Stomach (tissue), 9 donors: Measurements from ENCODE around the gene POMT2. TPM values are rescaled to one million over a fixed set of nuclear protein-coding genes. Genes with fewer than 3 reads are reported as not detected.

Experiments used
- DNase-seq, 2 donors: peaks; one replicate each; pipeline versions ENCODE4 v3.0.0 to v3.0.0-alpha.2; 2013 to 2019
- H3K27ac ChIP-seq, 5 donors: fragments of 200-600 bp in 4 of 5; sonication (generic) in 4 of 5; one replicate each; pipeline ENCODE4 v1.5.1; 2013 to 2019; ENCODE audit warnings: mild to moderate bottlenecking in 1 of 5, moderate library complexity in 1 of 5
- H3K27me3 ChIP-seq, 3 donors: fragments of 200-600 bp; sonication (generic); one replicate each; pipeline ENCODE4 v1.5.1; 2017 to 2019; ENCODE audit warnings: mixed run types in 1 of 3
- H3K36me3 ChIP-seq, 4 donors: fragments of 200-600 bp; sonication (generic); 1 replicate in 3 of 4; 2 replicates in 1 of 4; pipeline ENCODE4 v1.5.1; 2016 to 2019
- H3K4me1 ChIP-seq, 4 donors: fragments of 200-600 bp; sonication (generic); one replicate each; pipeline ENCODE4 v1.5.1; 2016 to 2019
- H3K4me3 ChIP-seq, 4 donors: fragments of 200-600 bp; sonication (generic) in 3 of 4; one replicate each; pipeline ENCODE4 v1.5.1; 2016 to 2019; ENCODE audit warnings: mild to moderate bottlenecking in 1 of 4
- H3K9me3 ChIP-seq, 4 donors: fragments of 200-600 bp; sonication (generic); one replicate each; pipeline ENCODE4 v1.5.1; 2016 to 2019
- EP300 ChIP-seq: sonication (generic); formaldehyde crosslinking; IDR thresholded peaks from one replicate; pipeline ENCODE4 v1.6.1; 2017; ENCODE audit warnings: antibody characterized with exemption
- POLR2A ChIP-seq, 4 donors: fragments of 450-650 bp; IDR thresholded peaks; one replicate each; pipeline ENCODE4 v1.6.1; 2016; ENCODE audit warnings: antibody characterized with exemption in 4 of 4, control low read depth in 2 of 4, mild to moderate bottlenecking in 1 of 4, moderate library complexity in 1 of 4
- POLR2AphosphoS5 ChIP-seq, 3 donors: sonication (generic); formaldehyde crosslinking; IDR thresholded peaks; one replicate each; pipeline ENCODE4 v1.6.1; 2016; ENCODE audit warnings: antibody characterized with exemption in 3 of 3
- WGBS, 5 donors: extraction: QIAGEN DNeasy Blood & Tissue Kit in 3 of 5; methylation state at CpG; one replicate each; pipeline versions ENCODE4 v1.1.5 to v1.1.7; 2013 to 2018; 5-methylcytosine and 5-hydroxymethylcytosine counted together
- intact Hi-C: fragments of 100-400 bp; cut with DNase I; formaldehyde crosslinking; loops from one replicate; pipeline ENCODE4 v1.15.1; 2023; ENCODE audit warnings: low total_unique reads
- polyA plus RNA-seq, 3 donors: library from polyadenylated mRNA; stranded (reverse); fragments of 200-250 nt; gene quantifications; one replicate each; pipeline ENCODE4 v1.2.3, GENCODE V29; 2013
- total RNA-seq, 5 donors: library from RNA; depleted of rRNA; stranded (reverse); fragments of >200 nt; gene quantifications; one replicate each; pipeline versions ENCODE4 v1.1.0 to v1.2.3, GENCODE V29; 2014 to 2016
- TF ChIP-seq, protein P1 (sequence below), 7 experiments: fragments of 450-650 bp in 4 of 7; fragments of 200-600 bp in 3 of 7; sonication (generic) in 3 of 7; IDR thresholded peaks; one replicate each; pipeline ENCODE4 v1.5.1; 2016 to 2019; ENCODE audit warnings: antibody characterized with exemption in 7 of 7, control low read depth in 2 of 7, mild to moderate bottlenecking in 1 of 7
- donor health status: healthy with polysubstance abuse.
- donor health status: Bipolar disorder and iron deficiency.
- donor health status: healthy.

Gene POMT2
- total and polyA plus RNA-seq, 8 donors, result 7.3 to 33.8 (median 12.2) TPM

- Histone ChIP-seq H3K9me3 (no peaks in the 10 kb centered on the region), H3K27ac (no peak overlapping the region), H3K4me1 (no peaks in the 10 kb centered on the region), H3K36me3 (no peaks in the 10 kb centered on the region), H3K27me3 (no peaks in the 10 kb centered on the region), H3K4me3 (no peak overlapping the region)
- intact Hi-C loops, result no loop called here
- no peak for DNase-seq
- 83 to 98% (median 88%) methylated on average over 5 to 7 of the region's 7 CpGs for WGBS, 5 donors
- TF ChIP-seq POLR2AphosphoS5 (IDR thresholded peaks at IDR 0.05), result no peak
- no peak for TF ChIP-seq POLR2A (IDR thresholded peaks at IDR 0.05)
Measured at GRCh38 chr14:77249286-77249685, 71.4 kb downstream of the POMT2 start.

DNA sequence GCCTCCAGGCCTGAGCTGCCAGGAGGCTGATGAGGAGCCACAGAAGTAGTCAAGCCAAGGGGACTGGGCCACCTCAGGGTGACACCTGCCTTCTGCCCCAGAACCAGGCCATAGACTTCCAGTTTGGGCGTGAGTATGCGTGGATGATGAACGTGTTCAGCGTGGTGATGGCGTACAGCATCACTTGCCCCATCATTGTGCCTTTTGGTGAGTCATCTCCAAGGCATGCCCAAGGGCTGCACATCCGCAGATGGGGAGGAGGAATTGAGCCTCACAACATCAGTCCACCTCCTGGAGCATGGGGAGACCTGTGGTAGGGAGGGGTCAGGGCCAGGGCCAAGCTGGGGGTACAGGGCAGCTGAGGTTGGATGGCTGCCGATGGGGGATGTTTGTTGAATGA, 72.0 kb downstream of the POMT2 start:
- Histone ChIP-seq H3K36me3 (no peaks in the 10 kb centered on the region), H3K27ac (no peak overlapping the region), H3K4me3 (no peak overlapping the region), H3K27me3 (no peaks in the 10 kb centered on the region), H3K9me3 (no peaks in the 10 kb centered on the region), H3K4me1 (no peaks in the 10 kb centered on the region)
- no peak for DNase-seq
- intact Hi-C loops, result no loop called here
- WGBS, 5 donors, result 83 to 94% (median 91%) methylated on average over 7 of the region's 7 CpGs
- TF ChIP-seq POLR2A (IDR thresholded peaks at IDR 0.05), result no peak
- TF ChIP-seq POLR2AphosphoS5 (IDR thresholded peaks at IDR 0.05), result no peak
- TF ChIP-seq EP300, result no peak
- TF ChIP-seq, protein P1, sequence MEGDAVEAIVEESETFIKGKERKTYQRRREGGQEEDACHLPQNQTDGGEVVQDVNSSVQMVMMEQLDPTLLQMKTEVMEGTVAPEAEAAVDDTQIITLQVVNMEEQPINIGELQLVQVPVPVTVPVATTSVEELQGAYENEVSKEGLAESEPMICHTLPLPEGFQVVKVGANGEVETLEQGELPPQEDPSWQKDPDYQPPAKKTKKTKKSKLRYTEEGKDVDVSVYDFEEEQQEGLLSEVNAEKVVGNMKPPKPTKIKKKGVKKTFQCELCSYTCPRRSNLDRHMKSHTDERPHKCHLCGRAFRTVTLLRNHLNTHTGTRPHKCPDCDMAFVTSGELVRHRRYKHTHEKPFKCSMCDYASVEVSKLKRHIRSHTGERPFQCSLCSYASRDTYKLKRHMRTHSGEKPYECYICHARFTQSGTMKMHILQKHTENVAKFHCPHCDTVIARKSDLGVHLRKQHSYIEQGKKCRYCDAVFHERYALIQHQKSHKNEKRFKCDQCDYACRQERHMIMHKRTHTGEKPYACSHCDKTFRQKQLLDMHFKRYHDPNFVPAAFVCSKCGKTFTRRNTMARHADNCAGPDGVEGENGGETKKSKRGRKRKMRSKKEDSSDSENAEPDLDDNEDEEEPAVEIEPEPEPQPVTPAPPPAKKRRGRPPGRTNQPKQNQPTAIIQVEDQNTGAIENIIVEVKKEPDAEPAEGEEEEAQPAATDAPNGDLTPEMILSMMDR (IDR thresholded peaks at IDR 0.05), result no peak

GRCh38 chr14:77246784-77247183, 73.9 kb downstream of the POMT2 start:
- H3K9me3 ChIP-seq, result no peaks in the 10 kb centered on the region
- TF ChIP-seq POLR2A (IDR thresholded peaks at IDR 0.05) (no peak), POLR2AphosphoS5 (IDR thresholded peaks at IDR 0.05) (no peak), EP300 (no peak)
- TF ChIP-seq, protein P1 (IDR thresholded peaks at IDR 0.05), result no peak
- intact Hi-C loops, result no loop called here
- H3K27me3 ChIP-seq, result no peaks in the 10 kb centered on the region
- no peak overlapping the region for H3K4me3 ChIP-seq
- WGBS, 5 donors, result 78 to 85% (median 82%) methylated on average over 1 of the region's 1 CpG
- H3K36me3 ChIP-seq, result no peaks in the 10 kb centered on the region
- H3K27ac ChIP-seq, result no peak overlapping the region
- no peak for DNase-seq
- H3K4me1 ChIP-seq, result no peaks in the 10 kb centered on the region

- no peaks in the 10 kb centered on the region for H3K27me3 ChIP-seq
- TF ChIP-seq POLR2A (IDR thresholded peaks at IDR 0.05) (no peak), POLR2AphosphoS5 (IDR thresholded peaks at IDR 0.05) (no peak), EP300 (no peak)
- TF ChIP-seq, protein P1 (IDR thresholded peaks at IDR 0.05), result no peak
- WGBS, 5 donors, result 72 to 87% (median 75%) methylated on average over 4 of the region's 4 CpGs
- no peaks in the 10 kb centered on the region for H3K36me3 ChIP-seq
- no peaks in the 10 kb centered on the region for H3K4me1 ChIP-seq
- intact Hi-C loops, result no loop called here
- no peak overlapping the region for H3K4me3 ChIP-seq
- H3K9me3 ChIP-seq, result no peaks in the 10 kb centered on the region
- no peak for DNase-seq
- H3K27ac ChIP-seq, result no peak overlapping the region
Measured at GRCh38 chr14:77245820-77246219, 74.9 kb downstream of the POMT2 start.

- TF ChIP-seq, protein P1 (IDR thresholded peaks at IDR 0.05), result no peak
- TF ChIP-seq POLR2AphosphoS5 (IDR thresholded peaks at IDR 0.05), result no peak
- 76 to 86% (median 84%) methylated on average over 4 of the region's 4 CpGs for WGBS, 5 donors
- H3K36me3 ChIP-seq, result no peaks in the 10 kb centered on the region
- no peak overlapping the region for H3K4me3 ChIP-seq
- H3K27me3 ChIP-seq, result no peaks in the 10 kb centered on the region
- DNase-seq, result peak in 1 of 2 donors; percentile 21
- no peaks in the 10 kb centered on the region for H3K9me3 ChIP-seq
- H3K4me1 ChIP-seq, result no peaks in the 10 kb centered on the region
- intact Hi-C loops, result no loop called here
- no peak overlapping the region for H3K27ac ChIP-seq
Measured at GRCh38 chr14:77243853-77244252, 76.8 kb downstream of the POMT2 start.
